B cell (primary cell): ENCODE measurements around the gene MOSPD3. TPM values are rescaled to one million over a fixed set of nuclear protein-coding genes. Genes with fewer than 3 reads are reported as not detected.

ENCODE experiments used
- ATAC-seq: fragments of 200-7000 bp; cut with Tn5 transposase; one replicate; pipeline ENCODE4 v1.10.0; 2021; ENCODE audit warnings: low read depth, mild to moderate bottlenecking, moderate number of reproducible peaks, moderate library complexity
- CTCF ChIA-PET: fragments of 350-600 bp; sonication (Branson Sonifier 250); formaldehyde crosslinking; loops from one replicate; lab custom pipeline; 2021; ENCODE audit warnings: antibody characterized with exemption, inconsistent platforms; lab: Charles Lee
- POLR2A ChIA-PET: fragments of 350-600 bp; sonication (Branson Sonifier 250); formaldehyde crosslinking; loops from one replicate; lab custom pipeline; 2021; ENCODE audit warnings: antibody characterized with exemption; lab: Charles Lee
- DNase-seq: peaks from one replicate; pipeline ENCODE4 v3.0.0; 2013
- H2AFZ ChIP-seq: 2 replicates; pipeline ENCODE4 v1.6.1; 2012; ENCODE audit warnings: mild to moderate bottlenecking, low read depth, low read length; ENCODE audit not compliant: insufficient read depth, poor library complexity, severe bottlenecking
- H3K27ac ChIP-seq, 2 donors: 1 replicate in 1 of 2; 2 replicates in 1 of 2; pipeline ENCODE4 v1.5.1; 2012 to 2013; ENCODE audit warnings: low read length in 2 of 2, mild to moderate bottlenecking in 2 of 2, moderate library complexity in 1 of 2
- H3K27me3 ChIP-seq, 4 experiments: fragments of 200-600 bp in 1 of 4; sonication (generic) in 1 of 4; replicated peaks in 1 of 4; 1 replicate in 2 of 4; 2 replicates in 2 of 4; pipeline versions ENCODE4 v1.6.1 to v1.7.0; 2013 to 2016; ENCODE audit warnings: low read length in 3 of 4, mild to moderate bottlenecking in 2 of 4, mixed read lengths in 1 of 4, moderate library complexity in 1 of 4; ENCODE audit not compliant: insufficient read depth in 4 of 4, control insufficient read depth in 3 of 4; ENCODE audit errors: control extremely low read depth in 1 of 4
- H3K36me3 ChIP-seq, 2 experiments: replicated peaks in 1 of 2; 1 replicate in 1 of 2; 2 replicates in 1 of 2; pipeline versions ENCODE4 v1.6.1 to v1.7.1; 2013; ENCODE audit warnings: low read length in 1 of 2; ENCODE audit not compliant: insufficient read depth in 2 of 2, control insufficient read depth in 1 of 2; ENCODE audit errors: control extremely low read depth in 1 of 2, extremely low read depth in 1 of 2
- H3K4me1 ChIP-seq, 2 donors: fragments of 200-600 bp in 1 of 2; sonication (generic) in 1 of 2; 1 replicate in 1 of 2; 2 replicates in 1 of 2; pipeline versions ENCODE4 v1.5.1 to v1.6.1; 2013 to 2017; ENCODE audit warnings: low read length in 2 of 2; ENCODE audit not compliant: control insufficient read depth in 2 of 2, insufficient read depth in 2 of 2
- H3K4me2 ChIP-seq: replicated peaks from 2 replicates; pipeline ENCODE3; 2012; ENCODE audit warnings: mild to moderate bottlenecking, low read depth, low read length; ENCODE audit not compliant: poor library complexity, severe bottlenecking
- H3K4me3 ChIP-seq, 5 experiments: fragments of 200-600 bp in 1 of 5; sonication (generic) in 1 of 5; 1 replicate in 3 of 5; 2 replicates in 2 of 5; pipeline versions ENCODE4 v1.5.1 to v1.7.0; 2011 to 2016; ENCODE audit warnings: low read length in 4 of 5, mild to moderate bottlenecking in 4 of 5, low read depth in 2 of 5, control low read depth in 1 of 5, moderate library complexity in 1 of 5; ENCODE audit not compliant: insufficient read depth in 1 of 5; ENCODE audit errors: control extremely low read depth in 1 of 5, extremely low read depth in 1 of 5
- H3K79me2 ChIP-seq: fragments of 200-600 bp; sonication (generic); one replicate; pipeline ENCODE4 v1.6.0; 2016; ENCODE audit warnings: low read length; ENCODE audit not compliant: control insufficient read depth, insufficient read depth
- H3K9ac ChIP-seq: fragments of 200-600 bp; sonication (generic); 2 replicates; pipeline ENCODE4 v1.6.1; 2017; ENCODE audit warnings: mild to moderate bottlenecking, low read length, moderate library complexity
- H3K9me3 ChIP-seq, 3 donors: one replicate each; pipeline versions ENCODE4 v1.6.1 to v1.7.1; 2013; ENCODE audit warnings: low read length in 2 of 3; ENCODE audit not compliant: control insufficient read depth in 2 of 3, insufficient read depth in 1 of 3; ENCODE audit errors: control extremely low read depth in 1 of 3
- H4K20me1 ChIP-seq: 2 replicates; pipeline ENCODE4 v1.6.0; 2012; ENCODE audit warnings: mild to moderate bottlenecking, low read length; ENCODE audit not compliant: insufficient read depth, control insufficient read depth, poor library complexity, severe bottlenecking
- H3K27ac Mint-ChIP-seq: one replicate; pipeline ENCODE4 v1.8.0; 2021; ENCODE audit warnings: mixed read lengths
- H3K27me3 Mint-ChIP-seq: one replicate; pipeline ENCODE4 v1.8.0; 2021; ENCODE audit warnings: mixed read lengths
- H3K4me1 Mint-ChIP-seq: one replicate; pipeline ENCODE4 v1.8.0; 2021; ENCODE audit warnings: mixed read lengths
- H3K4me3 Mint-ChIP-seq: one replicate; pipeline ENCODE4 v1.8.0; 2021; ENCODE audit warnings: mixed read lengths
- H3K9me3 Mint-ChIP-seq: one replicate; pipeline ENCODE4 v1.8.0; 2022; ENCODE audit warnings: mixed read lengths; ENCODE audit not compliant: insufficient read depth
- EZH2 ChIP-seq: IDR thresholded peaks from 2 replicates; pipeline ENCODE4 v1.6.1; 2012; ENCODE audit warnings: borderline replicate concordance, low read depth, mild to moderate bottlenecking, moderate library complexity, low read length; ENCODE audit not compliant: insufficient read depth, poor library complexity, severe bottlenecking
- WGBS: methylation state at CpG from one replicate; pipeline ENCODE4 v1.1.5; 2013; ENCODE audit warnings: missing lambda C conversion rate; ENCODE audit not compliant: insufficient coverage; 5-methylcytosine and 5-hydroxymethylcytosine counted together
- intact Hi-C: fragments of 100-400 bp; cut with micrococcal nuclease; formaldehyde crosslinking; loops from one replicate; pipeline ENCODE4 v1.10.0; 2022
- polyA plus RNA-seq: library from polyadenylated mRNA; depleted of rRNA; stranded (reverse); fragments of >200 nt; gene quantifications from 2 replicates; pipeline ENCODE4 v1.2.3, GENCODE V29; 2012
- total RNA-seq, 2 donors: library from RNA; stranded (reverse); fragments of 120-200 nt in 1 of 2; gene quantifications; 1 replicate in 1 of 2; 2 replicates in 1 of 2; pipeline versions ENCODE4 v1.2.3 to v1.2.4, GENCODE V29; 2013 to 2022
- TF ChIP-seq, protein P1 (sequence below): fragments of 200-600 bp; IDR thresholded peaks from one replicate; pipeline ENCODE4 v1.8.0; 2022; ENCODE audit warnings: antibody characterized with exemption, mild to moderate bottlenecking

The MOSPD3 gene
- total and polyA plus RNA-seq, 2 donors (not counting 1 experiment from before 2014, with no cell fraction given): 18.8 to 19.2 TPM

DNA sequence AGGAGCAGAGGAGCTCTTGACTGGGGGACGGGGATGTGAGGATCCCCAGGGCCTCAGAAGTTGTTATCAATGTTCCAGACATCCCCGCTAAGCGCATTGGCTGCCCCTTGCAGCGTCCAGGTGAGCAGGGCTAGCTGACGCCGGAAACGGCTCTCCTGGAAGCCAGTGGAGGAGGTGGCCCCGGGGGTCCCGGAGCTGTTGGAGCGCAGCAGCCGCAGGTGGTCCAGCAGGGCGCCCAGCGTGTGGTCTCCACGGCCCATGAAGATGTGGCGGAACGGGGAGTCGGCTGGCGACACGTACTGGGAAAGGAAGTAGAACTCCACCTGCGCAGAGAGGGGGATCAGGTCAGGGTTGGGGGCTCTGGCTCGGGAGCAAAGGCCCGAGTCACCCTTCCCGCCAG, 8.5 kb downstream of the MOSPD3 start:
- TF ChIP-seq, protein P1, sequence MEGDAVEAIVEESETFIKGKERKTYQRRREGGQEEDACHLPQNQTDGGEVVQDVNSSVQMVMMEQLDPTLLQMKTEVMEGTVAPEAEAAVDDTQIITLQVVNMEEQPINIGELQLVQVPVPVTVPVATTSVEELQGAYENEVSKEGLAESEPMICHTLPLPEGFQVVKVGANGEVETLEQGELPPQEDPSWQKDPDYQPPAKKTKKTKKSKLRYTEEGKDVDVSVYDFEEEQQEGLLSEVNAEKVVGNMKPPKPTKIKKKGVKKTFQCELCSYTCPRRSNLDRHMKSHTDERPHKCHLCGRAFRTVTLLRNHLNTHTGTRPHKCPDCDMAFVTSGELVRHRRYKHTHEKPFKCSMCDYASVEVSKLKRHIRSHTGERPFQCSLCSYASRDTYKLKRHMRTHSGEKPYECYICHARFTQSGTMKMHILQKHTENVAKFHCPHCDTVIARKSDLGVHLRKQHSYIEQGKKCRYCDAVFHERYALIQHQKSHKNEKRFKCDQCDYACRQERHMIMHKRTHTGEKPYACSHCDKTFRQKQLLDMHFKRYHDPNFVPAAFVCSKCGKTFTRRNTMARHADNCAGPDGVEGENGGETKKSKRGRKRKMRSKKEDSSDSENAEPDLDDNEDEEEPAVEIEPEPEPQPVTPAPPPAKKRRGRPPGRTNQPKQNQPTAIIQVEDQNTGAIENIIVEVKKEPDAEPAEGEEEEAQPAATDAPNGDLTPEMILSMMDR: no peak
- no peak for TF ChIP-seq EZH2
- Histone ChIP-seq H3K4me2 (no peak overlapping the region), H3K27me3 (no peaks in the 10 kb centered on the region), H3K79me2 (no peaks in the 10 kb centered on the region), H3K36me3 (peaks cover 0 to 1% of the 10 kb centered on the region in 2 experiments), H2AFZ (no peak overlapping the region), H3K4me1 (no peaks in the 10 kb centered on the region), H4K20me1 (no peaks in the 10 kb centered on the region), H3K9ac (no peak overlapping the region), H3K4me3 (no peak overlapping the region), H3K9me3 (no peaks in the 10 kb centered on the region), H3K27ac (no peak overlapping the region)
- no peaks in the 10 kb centered on the region for H3K27me3 Mint-ChIP-seq
- ATAC-seq (no peak), DNase-seq (no peak)
- peaks cover 4% of the 10 kb centered on the region for H3K4me1 Mint-ChIP-seq
- whole genome bisulfite sequencing: 97% methylated on average over 23 of the region's 23 CpGs
- no peak overlapping the region for H3K27ac Mint-ChIP-seq
- ChIA-PET POLR2A (interaction anchor here (0.6 kb wide), 1 partner anchor 56 kb away, joined by 4 read pairs; no protein-coding TSS in a partner anchor), CTCF (no interaction called here)
- no peak overlapping the region for H3K4me3 Mint-ChIP-seq
- intact Hi-C loops: no loop called here
- H3K9me3 Mint-ChIP-seq: no peaks in the 10 kb centered on the region

DNA sequence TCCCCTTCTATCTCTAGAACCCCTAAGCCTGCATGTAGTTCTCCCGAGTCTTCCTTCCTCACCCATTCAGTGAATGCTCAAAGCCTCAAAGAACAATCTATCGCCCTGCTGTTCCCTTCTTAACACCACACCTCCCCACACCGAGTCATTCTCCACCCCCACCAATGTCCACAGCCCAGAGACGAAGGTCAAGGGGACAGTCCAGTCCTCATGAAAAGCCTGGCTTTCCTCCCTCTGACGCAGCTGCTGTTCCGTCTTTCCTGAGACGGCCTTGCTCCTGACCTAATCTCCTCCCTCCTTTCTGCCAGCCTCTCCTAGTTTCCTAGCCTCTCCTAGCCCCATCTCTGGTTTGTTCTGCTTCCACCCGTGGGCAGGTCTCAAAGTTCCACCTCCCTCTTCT, 9.2 kb downstream of the MOSPD3 start:
- POLR2A ChIA-PET: no interaction called here
- intact Hi-C loops: no loop called here

More for the DNA sequence above, 9.2 kb downstream of the MOSPD3 start:
- CTCF ChIA-PET: interaction anchor here (1.5 kb wide), 1 partner anchor 71 kb away, joined by 3 read pairs; no protein-coding TSS in a partner anchor
- Histone ChIP-seq H3K4me3 (no peak overlapping the region), H3K27me3 (no peaks in the 10 kb centered on the region), H3K9ac (no peak overlapping the region), H3K36me3 (peaks cover 0 to 1% of the 10 kb centered on the region in 2 experiments), H3K79me2 (no peaks in the 10 kb centered on the region), H2AFZ (no peak overlapping the region), H3K4me2 (no peak overlapping the region), H4K20me1 (no peaks in the 10 kb centered on the region), H3K27ac (no peak overlapping the region), H3K4me1 (peaks cover 5 to 6% of the 10 kb centered on the region in 2 donors), H3K9me3 (no peaks in the 10 kb centered on the region)
- no peak for ATAC-seq
- WGBS: 94% methylated on average over 8 of the region's 8 CpGs
- no peak overlapping the region for H3K27ac Mint-ChIP-seq
- H3K4me3 Mint-ChIP-seq: no peak overlapping the region
- H3K27me3 Mint-ChIP-seq: no peaks in the 10 kb centered on the region
- H3K4me1 Mint-ChIP-seq: peaks cover 7% of the 10 kb centered on the region
- no peak for DNase-seq
- H3K9me3 Mint-ChIP-seq: no peaks in the 10 kb centered on the region
- no peak for TF ChIP-seq EZH2
- TF ChIP-seq, protein P1: no peak
